GM18511 (cell line): ENCODE data around the gene TLE2.
"Not testable (repeated sequence)": the region's sequence is repeated elsewhere in the genome, so short reads cannot be mapped to it uniquely, and the experiment has no call there.

Experiments
- ATAC-seq: cut with Tn5 transposase; IDR thresholded peaks from one replicate; pipeline ENCODE4 v1.9.1; 2021; ENCODE audit warnings: mild to moderate bottlenecking, moderate library complexity; ENCODE audit not compliant: unreplicated experiment

The TLE2 gene

GRCh38 chr19:3038214-3038613 lies 9.1 kb upstream of the TLE2 start:
- no peak for ATAC-seq

- not testable (repeated sequence) for ATAC-seq
Observed at GRCh38 chr19:3036977-3037544, 8.0 kb upstream of the TLE2 start.

GRCh38 chr19:3036119-3036976 lies 7.3 kb upstream of the TLE2 start:
- peak; percentile 41 for ATAC-seq

- ATAC-seq = peak; percentile 92
Observed at GRCh38 chr19:3035542-3036118, 6.5 kb upstream of the TLE2 start.

GRCh38 chr19:3034656-3035541 lies 5.8 kb upstream of the TLE2 start:
- peak; percentile 6 for ATAC-seq

GRCh38 chr19:3034406-3034655 lies 5.3 kb upstream of the TLE2 start:
- ATAC-seq = no peak

GRCh38 chr19:3033595-3034405 lies 4.7 kb upstream of the TLE2 start:
- no peak for ATAC-seq

GRCh38 chr19:3031607-3031867 lies 2.5 kb upstream of the TLE2 start:
- no peak for ATAC-seq

GRCh38 chr19:3028305-3029064 lies 595 bp downstream of the TLE2 start:
- ATAC-seq = no peak

GRCh38 chr19:3027981-3028304 lies 1.1 kb downstream of the TLE2 start:
- ATAC-seq = no peak

- ATAC-seq = no peak
Observed at GRCh38 chr19:3027292-3027691, 1.8 kb downstream of the TLE2 start.

- ATAC-seq = no peak
Observed at GRCh38 chr19:3026768-3027167, 2.3 kb downstream of the TLE2 start.

- no peak for ATAC-seq
Observed at GRCh38 chr19:3025549-3025886, 3.6 kb downstream of the TLE2 start.

- no peak for ATAC-seq
Observed at GRCh38 chr19:3024870-3025548, 4.1 kb downstream of the TLE2 start.

- no peak for ATAC-seq
Observed at GRCh38 chr19:3024509-3024869, 4.6 kb downstream of the TLE2 start.

- ATAC-seq = no peak
Observed at GRCh38 chr19:3020321-3020960, 8.6 kb downstream of the TLE2 start.

- no peak for ATAC-seq
Observed at GRCh38 chr19:3019211-3019854, 9.7 kb downstream of the TLE2 start.

- no peak for ATAC-seq
Observed at GRCh38 chr19:3017923-3018322, 11.2 kb downstream of the TLE2 start.
